T-helper 17 cell (primary cell): ENCODE data around the gene SPTAN1. TPM values are rescaled to one million over a fixed set of nuclear protein-coding genes. Genes with fewer than 3 reads are reported as not detected.
A peak's percentile ranks its signal among the peaks of the same experiment; 100 is the strongest.

Source experiments
- ATAC-seq: fragments of 150-1000 bp; cut with Tn5 transposase; 2 replicates; pipeline ENCODE4 v1.10.0; 2021; ENCODE audit warnings: mild to moderate bottlenecking, moderate library complexity
- DNase-seq, 3 donors: peaks; one replicate each; pipeline versions ENCODE4 v3.0.0 to v3.0.0-alpha.2; 2020 to 2021
- H3K9me3 ChIP-seq: one replicate; pipeline ENCODE4 v1.7.0; 2013; ENCODE audit warnings: low read length, mild to moderate bottlenecking; ENCODE audit not compliant: control insufficient read depth, poor library complexity, severe bottlenecking
- H3K27ac Mint-ChIP-seq: one replicate; pipeline ENCODE4 v1.8.0; 2022; ENCODE audit warnings: mild to moderate bottlenecking, moderate library complexity, mixed read lengths
- H3K27me3 Mint-ChIP-seq: one replicate; pipeline ENCODE4 v1.8.0; 2022; ENCODE audit warnings: mixed read lengths
- H3K36me3 Mint-ChIP-seq: one replicate; pipeline ENCODE4 v1.8.0; 2022; ENCODE audit warnings: low read depth, mixed read lengths
- H3K4me1 Mint-ChIP-seq: one replicate; pipeline ENCODE4 v1.8.0; 2022; ENCODE audit warnings: mild to moderate bottlenecking, mixed read lengths
- H3K4me3 Mint-ChIP-seq: one replicate; pipeline ENCODE4 v1.8.0; 2022; ENCODE audit warnings: mild to moderate bottlenecking, moderate library complexity, mixed read lengths
- total RNA-seq, 4 donors: library from RNA in 2 of 4; stranded (reverse) in 2 of 4; gene quantifications; one replicate each; pipeline ENCODE4 v1.2.3 and lab custom pipeline; 2022 to 2026

SPTAN1 gene
- total RNA-seq, 2 donors from 2014 or later = 734 to 740 TPM

DNA sequence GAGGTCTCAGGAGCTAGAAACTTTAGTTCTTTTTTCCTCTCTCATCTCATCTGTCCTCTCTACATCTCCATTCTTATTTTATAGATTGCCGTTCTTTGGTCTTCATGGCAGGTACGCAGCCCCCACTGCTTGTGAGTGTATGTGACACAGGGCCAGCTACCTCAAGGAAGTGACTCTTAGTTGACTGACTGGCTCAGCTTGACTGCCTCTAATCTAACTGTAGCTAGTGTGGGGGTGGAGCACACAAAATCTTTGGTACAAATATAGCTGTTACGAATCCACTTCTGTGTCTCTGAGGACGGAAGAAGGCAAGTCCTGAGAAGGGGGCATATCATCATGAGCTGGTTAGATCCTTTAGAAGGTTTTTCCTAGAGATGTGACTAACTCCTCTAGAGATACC is 19.8 kb upstream of the SPTAN1 start:
- no peak for ATAC-seq
- Mint-ChIP-seq H3K36me3 (peaks cover 9% of the 10 kb centered on the region), H3K27me3 (no peaks in the 10 kb centered on the region), H3K27ac (no peak overlapping the region), H3K4me3 (no peak overlapping the region), H3K4me1 (no peaks in the 10 kb centered on the region)
- DNase-seq = no peak
- H3K9me3 ChIP-seq = no peaks in the 10 kb centered on the region

DNA sequence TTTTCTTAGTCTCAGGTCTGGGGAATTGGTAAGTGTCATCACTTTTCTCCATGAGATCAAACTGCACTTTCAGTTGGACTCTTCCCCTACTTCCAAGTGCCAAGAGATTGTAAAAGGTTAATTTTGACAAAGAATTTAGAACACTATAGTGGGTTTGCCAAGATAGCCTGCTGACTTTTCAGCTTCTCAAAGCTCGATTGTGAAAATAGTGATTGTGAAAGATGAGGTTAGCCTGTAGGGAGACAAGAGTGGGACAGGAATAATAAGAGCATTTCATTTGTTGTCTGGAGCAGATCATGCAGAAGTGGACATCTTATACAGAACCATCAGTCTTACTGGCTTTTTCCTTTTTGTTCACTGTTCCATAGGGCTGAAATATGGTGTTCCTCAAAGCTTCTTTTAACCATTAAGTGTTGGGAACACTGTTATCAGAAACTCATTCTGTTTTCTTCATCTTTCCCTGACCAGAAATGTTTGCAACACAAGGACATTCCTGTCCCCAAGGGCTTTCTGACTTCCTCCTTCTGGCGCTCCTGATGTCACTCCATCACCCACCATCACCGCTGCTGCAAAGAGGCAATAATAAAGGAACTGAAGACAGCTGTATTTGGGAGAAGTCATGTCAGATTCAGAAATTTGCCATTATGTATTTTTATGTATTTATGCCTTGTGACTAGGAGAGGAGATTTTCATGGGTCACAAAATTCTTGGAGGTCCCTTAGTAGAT is 11.6 kb upstream of the SPTAN1 start:
- Mint-ChIP-seq H3K27me3 (no peaks in the 10 kb centered on the region), H3K36me3 (peaks cover 11% of the 10 kb centered on the region), H3K4me1 (peaks cover 2% of the 10 kb centered on the region), H3K4me3 (no peak overlapping the region), H3K27ac (peak overlapping the region; percentile 57)
- DNase-seq = no peak
- no peak for ATAC-seq
- no peaks in the 10 kb centered on the region for H3K9me3 ChIP-seq

DNA sequence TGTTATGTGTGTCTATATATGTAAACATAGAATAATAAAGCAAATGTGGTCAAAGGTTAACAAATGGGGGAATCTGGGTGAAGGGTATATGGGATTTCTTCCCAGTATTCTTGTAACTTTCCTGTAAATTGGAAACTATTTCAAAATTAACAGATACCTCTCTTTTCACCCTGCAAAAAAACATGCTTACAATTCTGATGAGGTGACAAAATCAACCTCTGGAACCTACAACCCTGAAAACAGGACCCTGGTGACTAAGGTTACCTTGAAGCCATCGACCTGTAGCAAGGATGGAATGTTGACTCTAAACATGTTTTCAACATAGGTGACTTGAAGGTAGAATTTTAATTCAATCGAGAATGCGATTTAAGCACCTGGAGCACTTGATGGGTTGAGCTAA is 5.9 kb upstream of the SPTAN1 start:
- H3K27me3 Mint-ChIP-seq = no peaks in the 10 kb centered on the region
- DNase-seq (no peak), ATAC-seq (no peak)
- H3K36me3 Mint-ChIP-seq = peaks cover 4% of the 10 kb centered on the region
- peaks cover 14% of the 10 kb centered on the region for H3K4me1 Mint-ChIP-seq
- no peaks in the 10 kb centered on the region for H3K9me3 ChIP-seq
- H3K27ac Mint-ChIP-seq = no peak overlapping the region
- H3K4me3 Mint-ChIP-seq = no peak overlapping the region

DNA sequence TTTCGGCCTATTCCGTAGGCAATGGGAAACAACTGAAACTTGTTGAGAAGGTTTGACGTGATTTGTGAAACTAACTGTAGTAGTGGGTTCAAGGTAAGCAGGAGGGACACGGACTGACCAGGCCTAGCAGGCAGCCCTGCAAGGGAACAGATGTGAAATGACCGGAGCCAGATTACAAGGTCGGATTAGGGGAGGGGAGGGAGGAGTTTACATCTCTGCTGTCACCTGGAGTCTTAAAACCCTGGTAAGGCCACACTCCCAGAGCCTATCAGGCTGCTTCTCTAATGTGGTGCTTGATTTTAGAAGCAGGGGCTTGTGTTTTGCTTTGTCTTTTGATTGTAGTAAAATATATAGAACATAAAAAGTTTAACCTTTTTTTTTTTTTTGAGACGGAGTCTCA is 3.5 kb upstream of the SPTAN1 start:
- H3K9me3 ChIP-seq = no peaks in the 10 kb centered on the region
- Mint-ChIP-seq H3K36me3 (no peaks in the 10 kb centered on the region), H3K27me3 (no peaks in the 10 kb centered on the region), H3K27ac (no peak overlapping the region), H3K4me3 (no peak overlapping the region), H3K4me1 (peaks cover 19% of the 10 kb centered on the region)
- ATAC-seq (no peak), DNase-seq (no peak)

DNA sequence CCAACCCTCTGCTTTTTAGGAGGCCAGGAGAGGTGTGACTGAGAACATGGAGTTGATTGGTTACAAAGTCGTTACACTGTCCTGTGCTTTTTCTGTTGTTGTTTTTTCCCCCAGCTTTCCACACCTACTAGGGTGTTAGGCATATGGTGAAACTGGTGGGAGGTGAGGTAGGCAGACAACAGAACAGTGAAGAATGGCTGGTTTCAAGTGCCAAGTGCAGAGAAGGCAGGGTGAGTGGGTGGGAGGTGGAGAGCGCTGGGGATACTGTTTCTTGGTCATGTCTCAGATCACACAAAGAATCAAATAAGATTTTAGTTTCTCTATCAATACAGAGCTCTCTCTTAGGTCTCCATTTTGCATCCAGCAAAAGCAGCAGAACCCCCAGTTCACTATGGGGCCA is 2.2 kb upstream of the SPTAN1 start:
- H3K9me3 ChIP-seq = no peaks in the 10 kb centered on the region
- H3K4me3 Mint-ChIP-seq = peak overlapping the region; percentile 49
- DNase-seq (no peak), ATAC-seq (no peak)
- peaks cover 19% of the 10 kb centered on the region for H3K4me1 Mint-ChIP-seq
- H3K36me3 Mint-ChIP-seq = no peaks in the 10 kb centered on the region
- H3K27ac Mint-ChIP-seq = peak overlapping the region; percentile 99
- no peaks in the 10 kb centered on the region for H3K27me3 Mint-ChIP-seq

DNA sequence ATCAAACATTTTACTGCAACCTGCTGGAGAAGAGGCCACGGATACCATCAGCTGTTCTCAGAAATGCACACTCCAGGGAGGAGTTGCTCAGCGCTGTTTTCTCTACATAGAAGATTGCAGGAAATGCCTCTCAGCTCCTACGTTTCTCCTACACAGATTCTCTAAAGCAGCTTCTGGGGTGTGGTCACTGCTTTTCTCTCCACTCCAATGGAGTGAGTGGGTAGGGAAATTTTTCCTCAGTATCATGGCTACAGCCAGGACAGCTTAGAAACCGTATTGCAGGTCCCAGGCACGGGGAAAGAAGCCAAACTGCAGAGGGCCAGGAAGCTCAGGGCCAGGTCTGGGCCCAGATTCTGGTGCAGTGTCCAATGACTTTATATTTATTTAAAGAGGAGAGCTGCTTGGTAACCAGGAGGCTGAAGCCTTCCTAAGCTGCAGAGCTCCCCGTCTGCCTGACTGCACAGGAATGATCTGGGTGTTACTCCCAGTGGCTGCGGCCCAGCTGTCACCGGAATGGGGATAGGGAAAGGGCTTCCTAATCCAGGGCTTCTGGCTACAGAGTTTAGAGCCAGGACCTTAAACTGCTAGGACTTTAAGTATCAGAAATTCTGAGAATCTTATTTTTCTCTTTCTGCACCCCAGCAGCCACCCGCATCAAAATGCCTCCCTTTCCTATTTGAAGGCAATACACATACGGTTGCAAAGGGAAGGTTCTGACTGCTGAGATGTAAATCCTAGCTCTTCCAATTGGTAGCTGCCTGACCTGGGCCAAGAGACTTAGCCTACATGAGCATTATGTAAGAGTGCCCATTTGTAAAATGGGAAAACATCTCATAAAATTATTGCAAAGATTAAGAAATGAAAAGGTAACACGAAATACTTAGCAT is 1.4 kb upstream of the SPTAN1 start:
- DNase-seq (no peak), ATAC-seq (no peak)
- Mint-ChIP-seq H3K27me3 (no peaks in the 10 kb centered on the region), H3K4me3 (no peak overlapping the region), H3K4me1 (peaks cover 19% of the 10 kb centered on the region), H3K36me3 (no peaks in the 10 kb centered on the region), H3K27ac (peak overlapping the region; percentile 99)
- H3K9me3 ChIP-seq = no peaks in the 10 kb centered on the region

DNA sequence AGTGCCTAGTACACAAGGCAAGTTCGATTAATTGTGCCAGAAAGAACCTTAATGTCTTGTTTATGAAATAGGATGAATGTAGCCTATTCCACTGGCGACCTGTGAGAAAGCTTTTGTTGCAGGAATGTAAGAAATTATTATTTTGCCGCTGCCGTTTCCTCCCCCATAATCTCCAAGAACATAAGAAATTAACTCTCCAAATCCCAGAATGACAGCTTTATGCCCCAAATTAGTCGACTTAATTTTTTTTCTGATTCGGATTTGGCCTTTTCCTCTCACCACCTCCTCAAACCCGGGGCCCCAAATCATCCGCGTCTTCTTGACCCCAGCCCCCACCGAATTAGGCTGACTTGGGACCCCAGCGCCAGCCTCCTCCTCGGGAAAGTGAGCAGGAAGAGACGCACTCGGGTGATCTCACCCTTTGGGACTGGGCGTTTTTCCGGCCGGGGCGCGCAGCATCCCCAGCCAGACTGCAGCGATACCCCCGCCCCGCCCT is 682 bp upstream of the SPTAN1 start:
- Mint-ChIP-seq H3K27ac (peak overlapping the region; percentile 99), H3K4me3 (no peak overlapping the region), H3K4me1 (peaks cover 20% of the 10 kb centered on the region), H3K27me3 (no peaks in the 10 kb centered on the region), H3K36me3 (no peaks in the 10 kb centered on the region)
- no peak for ATAC-seq
- DNase-seq = no peak
- no peaks in the 10 kb centered on the region for H3K9me3 ChIP-seq

DNA sequence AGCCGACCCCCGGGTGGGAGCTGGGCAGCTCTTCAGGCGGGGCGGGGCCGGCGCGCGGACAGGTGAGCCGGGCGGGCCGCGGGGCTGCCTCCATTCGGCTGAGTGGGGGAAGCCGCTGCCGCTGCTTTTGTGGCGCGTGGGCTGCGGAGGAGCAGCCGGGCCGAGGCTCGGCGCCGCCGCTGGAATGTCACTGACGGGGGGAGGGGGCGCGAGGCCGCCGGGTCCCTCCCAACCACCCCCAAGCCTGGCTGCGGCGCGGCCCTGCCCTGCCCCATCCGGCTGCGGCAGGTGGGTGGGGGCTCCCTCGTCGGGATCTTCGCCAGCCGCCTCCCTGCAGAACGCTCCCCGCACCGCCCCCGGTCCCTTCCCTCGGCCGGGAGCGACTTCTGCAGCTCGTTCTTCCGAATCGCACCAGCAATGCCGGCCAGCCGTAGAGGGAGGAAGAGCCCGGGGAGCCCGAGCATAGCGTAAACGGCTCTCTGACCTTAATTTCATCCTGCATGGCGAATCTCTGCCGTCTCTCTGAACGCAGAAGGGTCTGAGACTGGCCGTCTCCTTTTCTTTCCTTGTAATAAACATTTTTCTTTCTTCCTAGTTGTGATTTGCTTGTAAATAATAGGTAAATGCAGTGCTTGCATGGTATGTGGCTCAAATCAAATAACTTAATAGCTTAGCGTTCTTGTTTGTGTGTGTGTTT is 505 bp downstream of the SPTAN1 start:
- no peaks in the 10 kb centered on the region for H3K36me3 Mint-ChIP-seq
- H3K9me3 ChIP-seq = no peaks in the 10 kb centered on the region
- no peak overlapping the region for H3K4me3 Mint-ChIP-seq
- ATAC-seq = peak; percentile 20
- no peak overlapping the region for H3K27ac Mint-ChIP-seq
- DNase-seq = peak in 2 of 3 donors; percentile 43 to 46
- no peaks in the 10 kb centered on the region for H3K27me3 Mint-ChIP-seq
- peaks cover 28% of the 10 kb centered on the region for H3K4me1 Mint-ChIP-seq

DNA sequence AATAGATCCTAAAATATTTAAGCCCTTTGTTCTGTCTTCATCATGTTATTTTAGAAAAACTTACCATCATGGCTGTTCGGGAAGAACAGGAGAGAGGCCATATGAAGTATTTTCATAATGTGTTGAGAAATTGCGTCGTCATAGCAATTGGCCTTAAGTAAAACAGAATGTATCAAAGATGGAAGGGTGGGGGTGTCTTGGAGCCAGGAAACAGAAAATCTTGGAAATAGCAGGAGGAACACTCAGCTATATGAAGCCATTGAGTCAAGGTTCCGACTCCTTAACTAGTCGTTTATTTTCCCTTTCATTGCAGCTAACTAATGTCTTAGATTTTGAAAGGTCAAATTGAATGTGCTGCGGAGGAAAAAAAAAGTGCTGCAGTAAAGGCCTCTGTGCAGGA is 1.3 kb downstream of the SPTAN1 start:
- Mint-ChIP-seq H3K4me3 (no peak overlapping the region), H3K27ac (no peak overlapping the region), H3K4me1 (peaks cover 33% of the 10 kb centered on the region), H3K27me3 (no peaks in the 10 kb centered on the region), H3K36me3 (no peaks in the 10 kb centered on the region)
- no peak for ATAC-seq
- no peaks in the 10 kb centered on the region for H3K9me3 ChIP-seq
- DNase-seq = no peak

DNA sequence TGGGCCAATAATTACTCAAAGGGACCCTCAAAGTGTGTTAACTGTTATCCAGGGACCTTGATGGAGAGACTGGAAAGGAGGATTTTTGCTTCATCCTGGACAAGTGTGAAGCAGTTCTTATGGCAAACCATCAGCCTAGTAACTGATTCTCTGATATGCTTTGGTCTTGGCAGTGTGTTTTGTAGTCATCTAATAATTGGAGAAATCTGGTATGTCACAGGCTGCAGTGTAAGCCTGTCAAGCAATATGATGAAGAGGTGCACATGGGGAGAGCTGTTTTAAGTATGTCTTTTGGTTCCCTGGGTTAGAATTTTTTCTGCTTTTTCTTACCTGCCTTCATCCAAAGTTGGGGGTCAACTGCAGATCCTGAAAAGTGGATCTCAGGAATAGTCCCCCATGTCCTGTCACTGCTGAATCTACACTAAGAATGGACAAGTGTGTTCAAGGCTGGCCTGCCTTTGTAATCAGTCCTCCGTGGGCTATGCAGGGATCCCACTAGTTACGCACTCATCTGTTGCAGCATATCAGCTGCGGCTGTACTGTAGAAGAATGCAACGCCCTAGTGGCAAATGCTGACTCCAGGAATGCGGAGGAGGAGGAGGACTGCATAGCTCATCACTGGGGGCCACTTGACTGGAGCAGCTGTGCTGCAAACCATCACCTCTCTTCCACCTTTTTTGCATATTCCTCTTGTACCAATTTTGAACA is 1.9 kb downstream of the SPTAN1 start:
- Mint-ChIP-seq H3K4me1 (peaks cover 38% of the 10 kb centered on the region), H3K27ac (no peak overlapping the region)
- ATAC-seq = no peak

DNA sequence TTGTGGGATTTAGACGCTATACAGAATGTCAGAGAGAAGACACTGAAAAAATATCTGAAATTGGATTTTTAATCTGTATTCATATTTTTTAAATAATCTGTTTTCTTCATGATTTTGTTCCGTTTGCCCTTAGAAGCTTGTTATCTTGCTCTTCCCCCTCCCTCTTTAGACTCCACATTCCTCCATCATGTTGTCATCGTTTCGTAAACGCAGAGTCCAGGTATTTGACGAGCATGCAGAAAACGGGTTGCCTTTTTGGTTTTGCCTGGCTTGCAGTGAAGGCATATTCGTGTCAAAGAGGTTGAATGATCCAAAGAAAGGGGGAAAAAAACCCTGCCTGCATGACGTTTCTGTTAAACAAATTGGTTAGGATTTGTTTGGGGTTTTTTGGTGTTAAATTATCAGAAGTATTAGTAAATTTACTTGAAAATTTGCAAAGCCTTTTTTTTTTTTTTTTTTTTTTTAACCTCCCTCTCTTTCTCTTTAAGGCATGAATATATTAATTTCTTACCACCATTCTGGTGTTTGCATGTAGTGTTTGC is 2.9 kb downstream of the SPTAN1 start:
- H3K9me3 ChIP-seq = no peaks in the 10 kb centered on the region
- peaks cover 30% of the 10 kb centered on the region for H3K4me1 Mint-ChIP-seq
- DNase-seq (no peak), ATAC-seq (no peak)
- no peak overlapping the region for H3K27ac Mint-ChIP-seq
- H3K4me3 Mint-ChIP-seq = no peak overlapping the region
- H3K27me3 Mint-ChIP-seq = no peaks in the 10 kb centered on the region
- H3K36me3 Mint-ChIP-seq = no peaks in the 10 kb centered on the region

More for the DNA sequence above, 1.9 kb downstream of the SPTAN1 start:
- no peak for DNase-seq
- Mint-ChIP-seq H3K27me3 (no peaks in the 10 kb centered on the region), H3K36me3 (no peaks in the 10 kb centered on the region), H3K4me3 (no peak overlapping the region)
- no peaks in the 10 kb centered on the region for H3K9me3 ChIP-seq

DNA sequence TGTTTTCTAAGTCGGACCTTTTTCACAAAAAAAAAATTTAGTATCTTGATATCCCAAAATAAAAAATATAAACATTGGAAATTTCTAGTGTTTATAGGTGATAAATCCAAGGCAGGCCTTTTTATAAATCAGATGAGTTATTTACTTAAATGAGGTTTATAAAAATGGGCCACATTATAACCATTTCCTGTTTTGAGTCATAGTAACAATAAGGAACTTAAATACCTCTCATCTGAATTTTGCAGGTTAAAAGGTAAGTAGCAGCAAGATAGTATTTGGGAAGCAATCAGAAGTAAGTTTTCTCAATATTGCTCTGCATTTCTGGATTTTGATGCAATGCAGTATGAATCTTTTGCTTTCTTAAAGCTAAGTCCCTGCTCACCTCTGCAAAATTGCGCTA is 3.9 kb downstream of the SPTAN1 start:
- Mint-ChIP-seq H3K4me1 (peaks cover 28% of the 10 kb centered on the region), H3K27ac (no peak overlapping the region), H3K27me3 (no peaks in the 10 kb centered on the region), H3K36me3 (no peaks in the 10 kb centered on the region), H3K4me3 (peak overlapping the region; percentile 63)
- ATAC-seq = no peak
- no peaks in the 10 kb centered on the region for H3K9me3 ChIP-seq
- no peak for DNase-seq
